Frontal cortex (tissue), 4 donors: ENCODE data around the gene SLC22A12. TPM values are rescaled to one million over a fixed set of nuclear protein-coding genes. Genes with fewer than 3 reads are reported as not detected.

ENCODE experiments used
- DNase-seq, 2 donors: peaks; one replicate each; pipeline ENCODE4 v3.0.0; 2012; ENCODE audit warnings: low spot score in 2 of 2
- FAIRE-seq: peaks from 2 replicates; lab custom pipeline; 2012; peaks lifted over from hg19 to GRCh38; lab: Jason Lieb, UNC
- total RNA-seq: library from RNA; depleted of rRNA; stranded (reverse); fragments of >200 nt; gene quantifications from one replicate; pipeline ENCODE4 v1.2.3, GENCODE V29; 2014
- donor health status: control.
- donor health status: control.
- donor health status: control.

SLC22A12 gene
- total RNA-seq, 1 donor from 2014 or later = not detected

DNA sequence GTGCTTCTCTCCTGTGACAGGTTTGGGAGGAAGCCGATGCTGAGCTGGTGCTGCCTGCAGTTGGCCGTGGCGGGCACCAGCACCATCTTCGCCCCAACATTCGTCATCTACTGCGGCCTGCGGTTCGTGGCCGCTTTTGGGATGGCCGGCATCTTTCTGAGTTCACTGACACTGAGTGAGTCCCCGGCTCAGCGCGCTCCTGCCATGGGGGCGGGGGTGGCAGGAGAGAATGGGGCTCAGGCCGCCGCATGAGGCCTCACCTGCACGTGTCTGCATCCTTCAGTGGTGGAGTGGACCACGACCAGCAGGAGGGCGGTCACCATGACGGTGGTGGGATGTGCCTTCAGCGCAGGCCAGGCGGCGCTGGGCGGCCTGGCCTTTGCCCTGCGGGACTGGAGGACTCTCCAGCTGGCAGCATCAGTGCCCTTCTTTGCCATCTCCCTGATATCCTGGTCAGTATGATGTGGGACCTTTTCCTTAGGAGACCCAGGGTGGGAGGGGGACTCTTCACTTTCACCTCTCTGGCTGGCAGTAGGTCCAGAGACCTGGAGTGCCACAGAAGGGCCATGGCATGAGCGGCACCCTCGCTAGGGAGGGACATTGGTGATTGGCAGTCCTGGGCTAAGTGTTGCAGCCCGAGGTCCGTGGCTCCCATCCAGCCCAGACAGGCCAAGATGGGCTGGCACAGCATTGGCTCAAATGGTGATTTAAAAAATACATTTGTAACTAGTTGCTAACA, 28.9 kb upstream of the SLC22A12 start:
- DNase-seq = no peak
- FAIRE-seq = no peak

DNA sequence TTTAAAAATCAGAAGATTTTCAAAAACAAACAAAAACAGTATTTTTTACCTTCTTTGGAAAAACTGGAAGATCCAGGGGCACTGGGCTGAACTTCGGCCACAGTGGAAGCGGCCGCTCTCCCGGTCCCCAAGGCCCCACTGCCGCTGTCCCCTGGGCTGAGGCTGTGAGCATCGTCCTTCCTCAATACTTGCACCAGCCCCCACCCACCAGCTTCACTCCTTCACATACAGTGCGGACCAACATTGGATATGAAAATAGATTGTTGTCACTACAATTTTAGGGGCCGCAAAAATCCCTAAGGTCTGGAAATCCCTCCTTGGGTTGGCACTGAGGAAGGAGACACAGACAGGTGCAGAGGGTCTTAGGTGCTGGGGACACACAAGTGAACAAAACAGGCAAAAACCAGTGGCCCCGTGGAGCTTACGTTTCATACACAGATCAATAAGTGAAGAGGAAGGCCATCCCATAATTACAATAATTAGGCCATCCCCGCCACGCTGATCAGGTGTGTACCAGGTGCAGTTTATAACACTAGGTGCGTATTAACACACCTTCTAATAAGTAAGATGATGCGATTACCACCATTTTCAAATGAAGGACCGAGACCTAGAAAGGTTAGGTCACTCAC, 28.2 kb upstream of the SLC22A12 start:
- FAIRE-seq = no peak
- DNase-seq = no peak

DNA sequence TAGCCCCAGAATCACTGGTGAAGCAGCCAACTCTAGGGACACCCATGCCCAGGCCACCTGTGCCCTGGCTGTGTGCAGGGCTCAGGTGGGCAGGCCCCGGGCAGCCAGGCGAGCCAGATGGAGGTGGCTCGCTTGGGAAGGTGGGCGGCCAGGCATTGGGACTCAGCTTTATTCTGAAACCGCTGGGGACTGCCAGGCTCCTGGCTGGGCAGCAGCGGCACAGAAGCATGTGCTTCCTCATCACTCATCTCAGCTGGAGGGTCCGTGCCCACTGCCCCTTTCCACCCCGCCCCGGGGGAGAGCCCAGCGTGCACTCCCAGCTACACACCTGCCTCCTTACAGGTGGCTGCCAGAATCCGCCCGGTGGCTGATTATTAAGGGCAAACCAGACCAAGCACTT, 27.1 kb upstream of the SLC22A12 start:
- DNase-seq = no peak
- FAIRE-seq = no peak

DNA sequence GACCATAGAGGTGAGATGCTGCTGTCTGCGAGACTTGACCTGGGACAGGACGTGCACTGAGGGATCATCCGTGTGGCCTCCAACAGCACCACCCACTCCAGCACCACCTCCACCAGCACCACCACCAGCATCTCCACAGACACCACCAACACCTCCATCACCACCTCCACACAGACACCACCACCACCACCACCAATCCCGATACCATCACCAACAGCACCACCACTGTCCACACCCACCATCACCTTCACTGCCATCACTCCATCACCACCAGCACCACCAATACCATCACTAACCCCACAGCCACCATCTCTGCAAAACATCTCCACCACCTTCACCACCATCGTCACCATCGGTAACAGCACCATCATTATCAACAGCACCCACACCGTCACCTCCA, 26.6 kb upstream of the SLC22A12 start:
- FAIRE-seq (no peak), DNase-seq (no peak)

DNA sequence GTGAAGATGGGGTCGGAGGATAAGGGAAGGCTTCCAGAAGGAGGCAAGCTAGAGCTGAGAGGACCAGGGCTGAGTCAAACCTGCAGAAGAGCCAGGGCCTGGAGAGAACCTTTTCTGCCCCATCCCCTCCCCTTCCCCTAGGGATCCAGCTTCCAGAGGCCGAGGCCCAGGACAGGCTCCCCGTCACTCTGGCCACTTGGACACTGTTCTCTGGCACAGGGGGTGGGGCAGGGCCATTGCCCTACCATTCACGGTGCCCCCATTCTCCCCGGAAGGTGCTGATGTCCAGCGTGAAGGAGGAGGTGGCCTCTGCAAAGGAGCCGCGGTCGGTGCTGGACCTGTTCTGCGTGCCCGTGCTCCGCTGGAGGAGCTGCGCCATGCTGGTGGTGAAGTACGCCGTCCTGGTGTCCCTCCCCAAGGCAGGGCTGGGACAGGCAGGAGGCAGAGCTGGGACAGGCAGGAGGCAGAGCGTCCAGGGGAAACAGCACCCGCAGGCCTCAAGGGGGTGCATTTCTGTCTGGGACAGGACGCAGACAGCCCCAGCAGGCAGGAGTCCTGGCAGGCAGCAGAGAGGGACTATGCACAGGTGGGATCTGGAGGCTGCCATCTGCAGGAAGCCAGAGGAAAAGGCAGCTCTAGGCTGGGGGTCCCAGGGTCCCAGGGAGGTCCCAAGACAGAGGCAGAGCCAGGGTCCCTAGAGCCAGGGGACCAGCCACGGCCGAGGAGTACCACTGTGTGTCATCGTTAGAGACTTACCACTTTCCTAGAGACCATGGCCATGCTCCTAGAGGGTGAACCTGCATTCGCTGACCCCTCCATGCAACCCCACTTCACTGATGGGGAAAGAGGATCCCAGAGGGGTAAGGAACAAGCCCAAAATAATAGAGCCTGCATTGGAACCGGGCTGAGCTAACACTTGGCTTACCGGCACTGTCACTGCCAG, 25.8 kb upstream of the SLC22A12 start:
- DNase-seq (no peak), FAIRE-seq (no peak)

DNA sequence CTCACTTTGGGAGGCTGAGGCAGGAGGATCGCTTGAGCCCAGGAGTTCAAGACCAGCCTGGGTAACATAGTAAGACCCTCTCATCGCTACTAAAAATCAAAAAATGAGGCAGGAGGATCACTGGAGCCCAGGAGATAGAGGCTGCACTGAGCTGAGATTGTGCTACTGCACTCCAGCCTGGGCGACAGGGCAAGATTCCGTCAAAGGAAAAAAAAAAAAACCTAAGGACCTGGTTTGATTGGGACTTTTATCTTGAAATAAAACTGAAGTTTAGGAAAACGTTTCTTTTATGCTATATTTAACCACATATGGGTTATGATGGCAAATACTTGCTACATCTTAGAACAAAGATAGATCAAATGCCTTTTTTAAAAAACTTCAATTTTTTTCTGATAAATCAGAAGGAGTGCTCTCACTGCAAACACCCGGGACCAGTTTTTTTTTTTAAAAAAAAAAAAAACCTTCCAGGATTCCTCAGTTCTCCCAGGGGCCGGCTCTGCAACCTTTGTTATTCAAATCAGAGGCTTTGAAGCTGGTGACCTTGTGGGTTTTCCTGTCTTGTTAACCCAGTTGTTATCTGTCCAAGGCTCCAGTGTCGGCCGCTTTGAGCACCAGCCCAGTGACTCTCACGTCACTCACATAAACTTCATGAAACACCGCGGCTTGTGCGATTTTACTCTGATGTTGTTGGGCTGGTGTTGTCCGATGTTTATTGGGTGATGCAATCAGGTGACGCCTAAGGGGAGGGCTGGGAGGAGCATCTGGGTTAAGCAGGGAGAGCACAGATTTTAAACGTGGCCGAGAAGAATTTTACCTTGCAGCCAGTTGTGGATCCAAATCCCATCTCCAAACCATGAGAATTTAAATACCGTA, 24.7 kb upstream of the SLC22A12 start:
- FAIRE-seq (no peak), DNase-seq (peak; percentile 63 to 80)

DNA sequence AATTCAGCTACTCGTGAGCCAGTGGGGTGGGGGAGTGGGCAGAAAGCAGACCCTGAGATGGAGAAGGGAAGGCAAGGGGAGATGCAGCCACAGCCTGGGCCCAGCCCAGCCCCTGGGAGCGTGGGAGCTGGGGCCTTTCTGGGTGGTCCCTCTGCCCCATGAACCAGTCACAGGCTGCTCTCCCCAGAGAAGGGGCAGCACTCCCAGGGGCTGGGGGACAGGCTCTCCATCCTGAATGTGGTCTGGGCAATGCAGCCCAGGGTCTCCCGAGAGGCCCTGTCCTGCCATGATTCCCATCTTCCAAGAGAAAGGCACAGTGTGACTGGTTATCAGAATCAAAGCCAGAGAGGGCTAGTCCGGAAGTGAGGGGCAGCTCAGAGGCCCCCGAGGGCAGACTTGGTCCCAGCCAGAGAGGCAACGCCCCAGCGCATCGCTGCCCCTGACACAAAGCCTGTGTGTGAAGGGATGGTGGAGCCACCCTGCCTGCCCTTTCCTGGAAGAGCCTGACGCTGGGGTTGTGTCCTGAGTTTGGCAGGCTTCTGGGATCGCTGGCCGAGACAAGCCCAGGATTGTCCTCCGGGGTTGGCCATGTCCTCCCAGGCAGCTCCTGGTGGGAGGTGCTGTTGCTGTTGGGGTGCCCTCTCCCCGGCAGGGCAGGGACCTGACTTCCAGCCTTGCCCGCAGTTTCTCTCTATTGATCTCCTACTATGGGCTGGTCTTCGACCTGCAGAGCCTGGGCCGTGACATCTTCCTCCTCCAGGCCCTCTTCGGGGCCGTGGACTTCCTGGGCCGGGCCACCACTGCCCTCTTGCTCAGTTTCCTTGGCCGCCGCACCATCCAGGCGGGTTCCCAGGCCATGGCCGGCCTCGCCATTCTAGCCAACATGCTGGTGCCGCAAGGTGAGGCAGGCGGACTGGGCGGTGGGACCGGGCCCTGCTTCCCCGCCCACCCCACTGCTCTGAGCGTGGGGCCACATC, 23.8 kb upstream of the SLC22A12 start:
- FAIRE-seq (no peak), DNase-seq (no peak)

DNA sequence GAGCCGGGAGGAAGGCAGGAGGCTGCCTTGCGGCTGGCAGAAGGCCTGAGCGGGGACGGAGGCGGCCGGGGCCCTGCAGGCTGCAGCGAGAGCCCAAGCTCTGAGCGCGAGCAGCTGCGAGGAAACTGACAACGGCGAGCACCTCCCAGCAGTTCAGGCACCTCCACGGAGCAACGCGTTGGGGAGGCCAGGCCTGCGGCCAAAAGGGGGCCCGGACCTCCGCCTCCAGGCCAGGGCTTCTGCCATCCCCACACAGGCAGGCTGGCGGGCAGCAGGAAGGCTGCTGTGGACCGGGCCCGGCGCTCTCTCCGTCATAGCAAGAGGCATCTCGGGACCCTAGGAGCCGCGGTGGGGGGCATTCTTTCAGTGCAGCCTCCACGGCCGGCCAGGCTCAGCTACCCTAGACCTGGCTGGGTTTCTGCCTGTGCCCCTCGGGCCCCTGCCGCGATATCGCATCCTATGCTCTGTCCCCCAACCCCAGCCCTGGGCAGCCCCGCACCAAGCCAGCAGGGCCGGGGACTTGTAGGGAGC, 22.9 kb upstream of the SLC22A12 start:
- FAIRE-seq (no peak), DNase-seq (no peak)

DNA sequence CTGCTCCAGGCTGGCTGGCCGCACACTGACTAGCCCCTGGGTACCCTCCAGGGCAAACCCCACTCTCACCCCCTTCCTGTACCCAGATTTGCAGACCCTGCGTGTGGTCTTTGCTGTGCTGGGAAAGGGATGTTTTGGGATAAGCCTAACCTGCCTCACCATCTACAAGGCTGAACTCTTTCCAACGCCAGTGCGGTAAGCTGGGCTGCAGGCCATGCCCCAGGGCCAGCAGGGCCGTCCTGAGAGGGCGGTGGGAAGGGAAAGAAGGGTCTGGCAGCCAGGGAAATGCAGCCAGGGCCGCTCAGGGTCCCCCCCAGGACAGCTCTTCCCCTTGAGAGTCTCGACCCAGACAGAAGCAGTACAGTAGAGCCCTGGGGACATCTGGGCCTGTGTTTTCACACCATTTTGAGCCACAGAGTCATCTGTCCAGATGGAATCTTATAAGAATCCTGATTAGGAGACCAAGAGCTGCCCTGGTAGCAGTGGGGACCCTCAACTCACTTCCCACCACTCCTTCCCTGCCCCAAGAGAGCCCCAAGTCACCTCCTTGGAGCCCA, 22.4 kb upstream of the SLC22A12 start:
- FAIRE-seq = no peak
- DNase-seq = no peak

DNA sequence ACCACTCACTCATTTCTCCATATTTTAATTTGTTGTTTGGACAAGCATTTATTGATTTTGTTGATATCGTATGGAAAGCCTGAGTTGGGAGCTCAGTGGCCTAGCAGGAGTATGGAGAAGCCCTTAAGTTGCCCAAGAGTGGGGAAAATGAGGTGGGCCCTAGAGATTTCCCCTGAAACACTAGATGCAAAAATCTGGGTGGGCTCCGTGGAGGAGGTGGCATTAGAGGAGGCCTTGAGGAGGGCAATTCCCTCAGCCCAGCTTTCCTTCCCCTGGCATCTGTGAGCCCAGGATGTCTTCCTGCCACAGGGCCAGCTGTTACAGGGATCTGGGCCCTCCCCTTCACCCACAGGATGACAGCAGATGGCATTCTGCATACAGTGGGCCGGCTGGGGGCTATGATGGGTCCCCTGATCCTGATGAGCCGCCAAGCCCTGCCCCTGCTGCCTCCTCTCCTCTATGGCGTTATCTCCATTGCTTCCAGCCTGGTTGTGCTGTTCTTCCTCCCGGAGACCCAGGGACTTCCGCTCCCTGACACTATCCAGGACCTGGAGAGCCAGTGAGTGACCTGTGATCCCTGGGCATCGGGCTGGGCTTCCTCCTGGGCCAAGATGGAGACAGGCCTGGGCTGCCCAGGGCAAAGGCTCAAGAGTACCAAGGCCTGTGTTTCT, 21.6 kb upstream of the SLC22A12 start:
- FAIRE-seq = no peak

DNA sequence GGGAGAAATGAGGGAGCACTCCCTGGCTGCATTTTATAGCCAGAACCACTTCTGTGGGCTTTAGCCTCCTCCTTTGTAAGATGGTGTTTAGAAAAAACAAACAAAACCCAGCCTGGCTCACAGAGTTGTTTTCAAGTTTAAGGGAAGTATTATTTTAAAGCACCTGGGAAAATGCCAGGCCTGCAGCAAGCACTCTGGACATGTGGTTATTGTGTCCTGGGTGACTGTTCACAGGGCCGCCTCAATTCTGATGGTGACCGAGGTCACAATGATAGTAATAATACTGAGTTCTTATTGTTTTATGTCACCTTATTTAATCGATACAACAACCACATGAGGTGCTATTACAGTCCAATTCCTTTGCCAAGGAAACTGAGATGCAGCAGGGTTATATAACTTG, 20.7 kb upstream of the SLC22A12 start:
- DNase-seq (no peak), FAIRE-seq (no peak)

More for the DNA sequence above, 21.6 kb upstream of the SLC22A12 start:
- DNase-seq = no peak

DNA sequence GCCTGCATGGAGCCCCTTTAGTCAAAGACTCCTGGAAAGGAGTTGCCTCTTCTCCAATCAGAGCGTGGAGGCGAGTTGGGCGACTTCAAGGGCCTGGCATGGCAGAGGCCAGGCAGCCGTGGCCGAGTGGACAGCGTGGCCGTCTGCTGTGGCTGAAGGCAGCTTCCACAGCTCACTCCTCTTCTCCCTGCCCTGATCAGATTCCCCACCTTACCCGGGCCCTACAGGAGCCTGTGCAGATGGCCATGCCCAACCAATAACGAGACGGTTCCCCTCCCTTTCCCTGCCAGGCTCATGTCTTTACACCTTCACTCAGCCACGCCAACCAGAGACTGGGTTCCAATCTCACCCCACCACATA, 20.0 kb upstream of the SLC22A12 start:
- DNase-seq = no peak
- FAIRE-seq = no peak

DNA sequence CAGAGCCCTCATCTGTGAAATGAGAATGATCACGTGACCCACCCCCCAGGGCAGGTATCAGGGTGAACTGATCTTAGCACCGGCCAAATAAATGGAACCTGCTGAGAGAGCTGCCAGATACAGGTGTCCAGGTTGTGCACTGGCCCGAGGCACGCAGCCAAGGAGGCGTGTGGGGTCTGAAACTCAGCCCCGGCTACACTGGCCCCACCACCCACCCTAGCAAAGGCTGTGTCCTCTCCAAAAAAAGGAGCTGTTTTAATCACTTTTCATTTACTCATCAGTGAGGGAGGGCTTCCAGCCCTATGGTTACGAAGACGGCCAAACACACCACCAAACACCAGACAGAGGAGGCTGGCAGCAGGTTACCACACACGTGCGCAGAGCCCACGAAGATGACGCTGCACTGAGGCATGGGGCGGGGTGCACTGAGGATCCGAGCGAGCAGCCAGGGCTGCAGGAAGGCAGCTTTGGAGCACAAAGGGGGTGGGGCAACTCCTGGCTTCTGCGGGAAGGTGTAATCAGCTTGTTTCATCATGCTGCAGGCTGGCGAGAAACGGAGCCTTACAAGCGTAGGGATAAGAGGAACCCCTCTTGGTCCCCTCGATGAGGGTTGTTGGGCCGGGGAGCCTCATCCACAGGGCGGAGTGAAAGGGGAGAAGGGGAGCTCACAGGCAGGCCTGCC, 19.5 kb upstream of the SLC22A12 start:
- no peak for FAIRE-seq
- no peak for DNase-seq

DNA sequence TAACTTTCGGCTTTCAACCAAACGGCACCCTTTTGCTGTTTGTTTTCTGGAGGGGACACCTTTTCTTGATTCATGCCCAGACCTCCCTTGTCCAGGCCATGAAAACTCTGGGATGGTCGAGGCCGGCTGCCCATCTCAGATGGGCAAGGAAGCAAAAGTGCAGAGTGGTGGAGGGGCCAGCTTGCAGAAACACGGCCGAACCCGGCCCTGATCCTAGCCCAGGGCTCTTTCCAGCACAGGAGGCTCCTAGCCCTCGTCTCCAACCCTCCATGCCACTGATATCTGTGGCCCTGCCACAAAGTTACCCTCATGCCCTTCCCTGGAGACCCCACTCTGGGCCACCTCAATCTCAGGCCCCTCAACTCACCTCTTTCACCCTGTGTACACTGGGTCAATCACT, 18.9 kb upstream of the SLC22A12 start:
- no peak for FAIRE-seq
- DNase-seq = no peak

DNA sequence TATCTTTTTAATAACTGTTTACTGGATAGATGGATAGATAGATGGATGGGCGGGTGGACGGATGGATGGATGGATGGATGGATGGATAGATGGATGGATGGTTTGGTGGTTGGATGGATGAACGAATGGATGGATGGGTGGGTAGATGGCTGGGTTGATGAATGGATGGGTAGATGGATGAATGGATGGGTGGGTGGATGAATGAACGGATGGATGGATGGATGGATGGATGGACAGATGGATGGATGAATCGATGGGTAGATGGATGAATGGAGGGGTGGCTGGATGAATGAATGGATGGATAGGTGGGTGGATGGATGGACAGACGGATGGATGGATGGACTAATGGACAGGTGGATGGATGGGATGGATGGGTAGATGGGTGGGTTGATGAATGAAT, 13.8 kb upstream of the SLC22A12 start:
- DNase-seq = no peak
- no peak for FAIRE-seq

DNA sequence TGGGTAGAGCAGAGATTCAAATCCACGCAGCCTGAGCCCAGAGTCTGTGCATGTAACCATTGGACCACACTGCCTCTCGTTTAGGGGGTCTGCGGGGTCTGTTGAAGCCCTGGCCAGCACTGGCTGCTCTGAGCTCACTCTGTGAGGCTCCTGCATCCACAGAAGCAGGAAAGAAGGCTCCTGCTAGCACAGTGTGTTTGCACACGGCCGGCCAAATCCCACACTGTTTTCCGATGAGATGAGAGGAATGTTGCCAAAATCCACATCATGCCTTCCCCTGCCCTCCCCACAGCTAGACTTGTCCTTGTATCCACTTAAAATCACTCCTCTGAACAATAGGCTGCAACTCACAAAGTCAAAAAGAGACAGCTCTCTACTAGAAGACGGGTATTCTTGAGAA, 10.6 kb upstream of the SLC22A12 start:
- FAIRE-seq = no peak
- no peak for DNase-seq

DNA sequence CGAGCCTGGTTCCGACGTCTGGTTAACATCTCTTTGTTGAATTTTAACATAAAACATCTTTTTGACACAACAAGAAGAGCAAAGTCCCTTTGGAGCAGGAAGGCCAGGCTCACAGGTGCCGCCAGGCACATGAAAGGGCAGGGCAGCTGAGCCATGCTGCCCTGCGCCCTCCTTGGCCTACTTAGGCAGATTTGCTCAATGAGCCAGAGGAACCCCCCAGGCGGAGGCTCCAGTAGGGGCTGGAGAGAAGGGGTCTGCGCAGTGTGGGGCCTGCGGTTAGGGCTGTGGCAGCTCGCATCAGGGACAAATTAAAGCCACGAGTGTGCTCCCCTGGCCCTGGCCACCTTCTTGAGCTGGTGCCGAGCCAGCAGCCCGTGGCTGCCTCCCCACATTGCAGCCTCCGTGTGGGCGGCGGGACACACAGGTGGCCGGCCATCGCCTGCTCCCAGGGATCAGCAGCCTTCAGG, 9.9 kb upstream of the SLC22A12 start:
- no peak for DNase-seq
- no peak for FAIRE-seq
